ENCODE measurements around the gene TTBK2. TPM values are rescaled to one million over a fixed set of nuclear protein-coding genes. Genes with fewer than 3 reads are reported as not detected.

TTBK2 gene
- total RNA-seq, 1 experiment from 2014 or later = 25.5 TPM

- H3K36me3 Mint-ChIP-seq (ENCODE audit: insufficient read depth, unreplicated experiment) = peaks cover 57% of the 10 kb centered on the region
- no peak overlapping the region for H3K4me3 Mint-ChIP-seq (ENCODE audit: unreplicated experiment)
- ChIA-PET CTCF (interaction anchor here (0.7 kb wide), 1 partner anchor 326 kb away, joined by 3 read pairs; no protein-coding TSS in a partner anchor), POLR2A (interaction anchor here (0.8 kb wide), 1 partner anchor 8 kb away, joined by 3 read pairs; no protein-coding TSS in a partner anchor)
- no peaks in the 10 kb centered on the region for H3K9me3 Mint-ChIP-seq (ENCODE audit: unreplicated experiment)
- no peak for DNase-seq (ENCODE audit: unreplicated experiment)
- H3K27me3 Mint-ChIP-seq (ENCODE audit: insufficient read depth, unreplicated experiment) = no peaks in the 10 kb centered on the region
- BruUV-seq (replicated peaks) = no TSS peak
- TF ChIP-seq CTCF (IDR thresholded peaks at IDR 0.05; ENCODE audit: unreplicated experiment) = no peak
- H3K27ac Mint-ChIP-seq (ENCODE audit: low read depth, unreplicated experiment) = no peak overlapping the region
- no peaks in the 10 kb centered on the region for H3K4me1 Mint-ChIP-seq (ENCODE audit: insufficient read depth, unreplicated experiment)
- intact Hi-C loops (cut with micrococcal nuclease) = no loop called here
Measured at GRCh38 chr15:42730536-42730935, 190.0 kb downstream of the TTBK2 start.

GRCh38 chr15:42730135-42730534 is 190.4 kb downstream of the TTBK2 start:
- no peaks in the 10 kb centered on the region for H3K9me3 Mint-ChIP-seq (ENCODE audit: unreplicated experiment)
- H3K27ac Mint-ChIP-seq (ENCODE audit: low read depth, unreplicated experiment) = no peak overlapping the region
- intact Hi-C loops (cut with micrococcal nuclease) = no loop called here
- H3K4me1 Mint-ChIP-seq (ENCODE audit: insufficient read depth, unreplicated experiment) = no peaks in the 10 kb centered on the region
- no peak for DNase-seq (ENCODE audit: unreplicated experiment)
- TF ChIP-seq CTCF (IDR thresholded peaks at IDR 0.05; ENCODE audit: unreplicated experiment) = no peak
- H3K27me3 Mint-ChIP-seq (ENCODE audit: insufficient read depth, unreplicated experiment) = no peaks in the 10 kb centered on the region
- peaks cover 61% of the 10 kb centered on the region for H3K36me3 Mint-ChIP-seq (ENCODE audit: insufficient read depth, unreplicated experiment)
- H3K4me3 Mint-ChIP-seq (ENCODE audit: unreplicated experiment) = no peak overlapping the region
- ChIA-PET CTCF (interaction anchor here (0.7 kb wide), 1 partner anchor 326 kb away, joined by 3 read pairs; no protein-coding TSS in a partner anchor), POLR2A (interaction anchor here (0.8 kb wide), 1 partner anchor 8 kb away, joined by 3 read pairs; no protein-coding TSS in a partner anchor)
- no TSS peak for BruUV-seq (replicated peaks)

GRCh38 chr15:42729409-42729808 is 191.2 kb downstream of the TTBK2 start:
- H3K36me3 Mint-ChIP-seq (ENCODE audit: insufficient read depth, unreplicated experiment) = peaks cover 62% of the 10 kb centered on the region
- no peak for TF ChIP-seq CTCF (IDR thresholded peaks at IDR 0.05; ENCODE audit: unreplicated experiment)
- no peaks in the 10 kb centered on the region for H3K27me3 Mint-ChIP-seq (ENCODE audit: insufficient read depth, unreplicated experiment)
- H3K9me3 Mint-ChIP-seq (ENCODE audit: unreplicated experiment) = no peaks in the 10 kb centered on the region
- no TSS peak for BruUV-seq (replicated peaks)
- DNase-seq (ENCODE audit: unreplicated experiment) = no peak
- ChIA-PET CTCF (no interaction called here), POLR2A (no interaction called here)
- H3K27ac Mint-ChIP-seq (ENCODE audit: low read depth, unreplicated experiment) = no peak overlapping the region
- no peak overlapping the region for H3K4me3 Mint-ChIP-seq (ENCODE audit: unreplicated experiment)
- H3K4me1 Mint-ChIP-seq (ENCODE audit: insufficient read depth, unreplicated experiment) = no peaks in the 10 kb centered on the region
- intact Hi-C loops (cut with micrococcal nuclease) = no loop called here

GRCh38 chr15:42728972-42729371 is 191.6 kb downstream of the TTBK2 start:
- POLR2A ChIA-PET = no interaction called here
- no peak overlapping the region for H3K4me3 Mint-ChIP-seq (ENCODE audit: unreplicated experiment)
- H3K9me3 Mint-ChIP-seq (ENCODE audit: unreplicated experiment) = no peaks in the 10 kb centered on the region
- no peak overlapping the region for H3K27ac Mint-ChIP-seq (ENCODE audit: low read depth, unreplicated experiment)
- H3K27me3 Mint-ChIP-seq (ENCODE audit: insufficient read depth, unreplicated experiment) = no peaks in the 10 kb centered on the region
- CTCF ChIA-PET = no interaction called here
- BruUV-seq (replicated peaks) = no TSS peak
- DNase-seq (ENCODE audit: unreplicated experiment) = no peak
- no peaks in the 10 kb centered on the region for H3K4me1 Mint-ChIP-seq (ENCODE audit: insufficient read depth, unreplicated experiment)
- no peak for TF ChIP-seq CTCF (IDR thresholded peaks at IDR 0.05; ENCODE audit: unreplicated experiment)
- intact Hi-C loops (cut with micrococcal nuclease) = no loop called here
- H3K36me3 Mint-ChIP-seq (ENCODE audit: insufficient read depth, unreplicated experiment) = peaks cover 64% of the 10 kb centered on the region

All from MCF 10A (cell line).